ENCODE measurements around the gene LIPG. TPM values are rescaled to one million over a fixed set of nuclear protein-coding genes. Genes with fewer than 3 reads are reported as not detected.

The LIPG gene
- total RNA-seq, 4 donors from 2014 or later = 8.0 TPM; not detected in 3

DNA sequence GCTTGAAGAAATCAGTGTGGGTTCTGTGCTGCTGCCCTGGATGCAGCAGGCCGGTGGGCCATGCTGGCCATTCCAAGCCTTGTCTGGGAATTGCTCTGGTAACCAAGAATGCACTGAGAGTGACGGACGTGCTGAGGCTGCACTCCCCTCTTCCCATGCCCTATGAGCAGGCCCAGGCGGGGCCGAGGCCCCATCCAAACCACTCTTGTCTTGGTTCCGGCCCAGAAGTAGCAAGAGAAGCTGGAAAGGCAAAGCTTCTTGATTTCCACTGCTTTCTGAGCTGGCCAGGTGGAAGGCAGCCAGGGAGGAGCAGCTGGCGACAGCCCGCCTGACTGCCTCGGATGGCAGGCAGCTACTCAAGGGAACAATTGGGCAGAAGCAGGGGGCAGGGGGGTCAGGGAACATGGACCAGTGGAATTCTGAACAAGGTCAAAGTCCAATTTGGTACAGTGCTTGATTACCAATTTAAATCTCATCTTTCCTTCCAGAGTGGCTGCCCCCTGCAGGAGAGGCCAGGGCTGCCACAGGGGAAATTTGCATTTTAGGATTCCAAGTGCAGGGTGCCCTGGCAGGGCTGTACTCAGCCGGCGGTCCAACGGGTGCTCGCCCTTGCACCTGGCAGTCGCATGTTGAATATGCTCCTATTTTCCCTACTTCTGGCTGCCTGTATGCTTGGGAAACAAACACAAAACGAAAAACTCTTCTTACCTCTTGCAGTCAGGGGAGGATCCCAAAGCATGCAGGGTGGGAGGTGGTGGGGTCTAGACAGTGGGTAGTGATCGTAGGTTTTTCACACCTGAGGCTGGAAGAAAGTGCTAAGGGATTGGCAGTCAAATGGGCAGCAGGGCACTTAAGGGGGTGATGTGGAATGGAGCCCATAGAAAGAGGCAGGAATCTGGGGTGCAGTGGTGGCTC, 67.3 kb downstream of the LIPG start:
- intact Hi-C loops (cut with DNase I; ENCODE audit: low total_unique reads) = no loop called here
- H3K4me3 ChIP-seq = no peak overlapping the region
- no peak for DNase-seq
- TF ChIP-seq POLR2A (IDR thresholded peaks at IDR 0.05) = no peak
- no peak overlapping the region for H3K27ac ChIP-seq
- H3K36me3 ChIP-seq = no peaks in the 10 kb centered on the region
- no peaks in the 10 kb centered on the region for H3K27me3 ChIP-seq
- H3K9me3 ChIP-seq = no peaks in the 10 kb centered on the region
- no peaks in the 10 kb centered on the region for H3K4me1 ChIP-seq

DNA sequence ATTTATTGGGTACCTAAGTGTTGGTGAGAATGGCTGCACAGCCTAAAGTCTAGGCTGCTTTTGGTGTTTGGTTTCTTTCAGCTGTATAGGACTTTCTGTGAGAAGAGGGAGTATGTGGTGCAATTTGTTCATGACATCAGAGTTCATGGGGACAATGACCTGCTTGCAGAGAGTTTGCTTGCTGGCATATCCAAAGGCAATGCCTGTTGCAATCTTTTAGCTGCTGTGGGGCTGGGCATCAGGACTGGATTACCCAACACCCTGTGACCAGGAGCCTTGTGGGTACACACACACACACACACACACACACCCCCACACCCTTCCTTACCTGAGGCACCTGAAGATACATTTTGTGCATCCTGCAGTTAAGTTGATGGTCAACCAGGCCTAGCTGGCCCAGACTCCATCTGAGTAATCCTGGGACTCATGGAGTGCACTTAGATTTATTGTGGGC, 68.4 kb downstream of the LIPG start:
- no peaks in the 10 kb centered on the region for H3K27me3 ChIP-seq
- no peaks in the 10 kb centered on the region for H3K4me1 ChIP-seq
- no peak for TF ChIP-seq CTCF (IDR thresholded peaks at IDR 0.05)
- no peak for TF ChIP-seq POLR2A (IDR thresholded peaks at IDR 0.05)
- intact Hi-C loops (cut with DNase I; ENCODE audit: low total_unique reads) = no loop called here
- H3K36me3 ChIP-seq = no peaks in the 10 kb centered on the region
- H3K4me3 ChIP-seq = no peak overlapping the region
- H3K9me3 ChIP-seq = no peaks in the 10 kb centered on the region
- no peak for DNase-seq
- no peak overlapping the region for H3K27ac ChIP-seq

- Histone ChIP-seq H3K9me3 (no peaks in the 10 kb centered on the region), H3K4me1 (no peaks in the 10 kb centered on the region), H3K27ac (no peak overlapping the region), H3K36me3 (no peaks in the 10 kb centered on the region), H3K27me3 (no peaks in the 10 kb centered on the region), H3K4me3 (no peak overlapping the region)
- TF ChIP-seq CTCF (IDR thresholded peaks at IDR 0.05) (no peak), POLR2A (IDR thresholded peaks at IDR 0.05) (no peak)
- intact Hi-C loops (cut with DNase I; ENCODE audit: low total_unique reads) = no loop called here
- no peak for DNase-seq
Measured at GRCh38 chr18:49631146-49631866, 69.4 kb downstream of the LIPG start.

GRCh38 chr18:49632588-49632987, 70.7 kb downstream of the LIPG start:
- Histone ChIP-seq H3K4me3 (no peak overlapping the region), H3K27ac (no peak overlapping the region), H3K4me1 (no peaks in the 10 kb centered on the region), H3K36me3 (no peaks in the 10 kb centered on the region), H3K9me3 (no peaks in the 10 kb centered on the region), H3K27me3 (no peaks in the 10 kb centered on the region)
- intact Hi-C loops (cut with DNase I; ENCODE audit: low total_unique reads) = no loop called here
- no peak for DNase-seq
- no peak for TF ChIP-seq CTCF (IDR thresholded peaks at IDR 0.05)

DNA sequence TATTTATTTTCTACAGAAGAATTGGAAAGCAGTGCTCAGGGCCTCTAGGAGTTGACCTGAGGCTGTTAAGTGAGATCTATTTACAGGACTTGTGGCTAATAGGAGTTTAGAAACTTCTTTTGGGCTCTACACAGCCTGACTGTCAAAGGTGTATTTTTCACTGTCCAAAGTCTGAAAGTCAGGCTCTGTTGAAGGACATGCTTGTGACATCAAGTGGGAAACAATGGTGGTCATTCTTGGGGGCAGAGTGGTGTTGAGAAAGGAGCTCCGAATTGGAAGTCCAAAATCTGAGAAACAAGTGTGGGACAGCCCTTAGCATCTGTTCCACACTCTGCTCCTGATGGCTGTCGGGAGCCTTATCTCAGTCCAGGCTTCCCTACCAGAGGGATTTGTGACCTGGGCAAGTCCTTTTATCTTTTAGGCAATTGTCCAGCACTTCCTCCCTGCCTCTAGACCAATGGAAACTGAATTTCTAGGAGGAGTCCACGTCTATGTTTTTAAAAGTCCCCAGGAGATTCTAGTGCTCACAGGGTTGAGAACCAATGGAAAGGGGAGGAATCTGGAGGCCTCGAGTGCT, 76.4 kb downstream of the LIPG start:
- Histone ChIP-seq H3K27ac (no peak overlapping the region), H3K36me3 (no peaks in the 10 kb centered on the region), H3K4me3 (no peak overlapping the region), H3K4me1 (no peaks in the 10 kb centered on the region), H3K9me3 (no peaks in the 10 kb centered on the region), H3K27me3 (no peaks in the 10 kb centered on the region)
- intact Hi-C loops (cut with DNase I; ENCODE audit: low total_unique reads) = no loop called here
- TF ChIP-seq CTCF (IDR thresholded peaks at IDR 0.05) (no peak), POLR2A (IDR thresholded peaks at IDR 0.05) (no peak)
- no peak for DNase-seq
